ENCODE data around the gene E2F1.

E2F1 gene

DNA sequence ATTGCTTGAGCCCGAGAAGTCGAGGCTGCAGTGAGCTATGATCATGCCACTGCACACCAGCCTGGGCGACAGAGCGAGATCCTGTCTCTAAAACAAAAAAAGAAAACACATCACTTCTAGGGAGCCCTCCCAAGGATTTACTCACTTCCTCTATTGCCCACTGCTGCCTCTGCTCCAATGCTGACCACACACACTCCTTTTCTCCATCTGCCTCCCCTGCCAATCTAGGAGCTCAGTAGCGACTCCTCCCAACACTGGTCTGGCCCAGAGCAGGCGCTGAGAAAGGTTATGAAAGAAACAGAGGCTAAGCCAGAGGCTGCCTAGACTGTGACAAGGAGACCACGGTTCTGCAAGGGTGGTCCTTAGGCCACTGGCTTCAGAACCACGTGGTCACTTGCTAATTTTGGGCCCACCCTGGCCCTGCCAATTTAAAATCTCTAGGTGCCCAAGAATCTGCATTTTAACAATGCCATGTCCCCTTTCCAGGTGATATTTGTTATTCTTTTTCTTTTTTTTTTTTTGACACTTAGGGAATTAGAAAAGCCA lies 1.3 kb upstream of the E2F1 start:
- DNase-seq (ENCODE audit: low spot score): no peak

DNA sequence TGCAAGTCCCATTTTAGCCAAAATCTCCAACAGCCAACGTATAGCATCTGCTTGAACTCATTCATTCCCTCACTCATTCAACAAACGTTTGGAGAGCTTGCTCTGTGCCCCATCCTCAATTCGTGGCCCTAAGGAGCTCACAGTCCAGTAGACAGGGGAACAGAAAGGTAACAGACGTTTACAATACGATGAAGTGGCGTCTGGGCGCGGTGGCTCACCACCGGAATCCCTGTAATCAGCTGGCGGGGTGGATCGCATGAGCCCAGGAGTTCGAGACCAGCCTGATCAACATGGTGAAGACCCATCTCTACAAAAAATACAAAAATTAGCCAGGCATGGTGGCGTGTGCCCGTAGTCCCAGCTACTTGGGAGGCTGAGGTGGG lies 790 bp upstream of the E2F1 start:
- no peak for DNase-seq (ENCODE audit: low spot score)

DNA sequence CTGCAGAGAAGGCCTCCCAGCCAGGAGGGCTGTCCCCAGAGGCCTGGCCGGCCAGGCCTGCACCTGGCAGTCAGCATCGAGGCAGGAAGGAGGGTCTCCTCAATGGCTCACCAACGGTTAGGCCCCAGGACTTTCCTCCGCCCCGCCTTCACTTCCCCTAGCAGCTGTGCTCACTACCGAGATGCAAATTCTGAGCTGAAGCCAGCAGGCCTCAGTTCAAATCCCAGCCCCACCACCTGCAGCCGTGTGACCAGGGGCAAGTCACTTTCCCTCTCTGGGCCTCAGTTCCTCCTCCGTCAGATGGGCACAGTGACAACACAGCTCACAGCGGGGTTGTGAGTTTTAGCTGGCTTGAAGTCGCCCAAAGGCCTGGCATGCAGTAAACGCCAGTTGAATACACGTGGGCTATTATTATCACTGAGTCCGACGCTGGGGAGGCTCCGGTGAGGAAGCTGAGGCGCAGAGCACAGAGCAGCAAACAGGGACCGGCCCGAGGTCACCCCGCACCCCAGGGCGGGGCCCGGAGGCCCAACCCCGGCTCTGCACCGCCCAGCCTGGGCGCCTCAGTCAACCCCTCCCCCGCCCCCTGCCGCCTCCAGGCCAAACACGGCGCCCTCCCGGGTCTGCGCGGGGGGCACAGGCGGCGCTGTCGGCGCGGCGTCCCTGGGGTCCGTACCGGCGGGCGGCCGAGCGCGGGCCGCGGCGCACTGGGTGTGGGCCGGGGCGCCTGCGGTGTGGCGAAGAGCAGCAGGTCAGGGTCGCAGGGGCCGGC lies 671 bp downstream of the E2F1 start:
- no peak for DNase-seq (ENCODE audit: low spot score)

DNA sequence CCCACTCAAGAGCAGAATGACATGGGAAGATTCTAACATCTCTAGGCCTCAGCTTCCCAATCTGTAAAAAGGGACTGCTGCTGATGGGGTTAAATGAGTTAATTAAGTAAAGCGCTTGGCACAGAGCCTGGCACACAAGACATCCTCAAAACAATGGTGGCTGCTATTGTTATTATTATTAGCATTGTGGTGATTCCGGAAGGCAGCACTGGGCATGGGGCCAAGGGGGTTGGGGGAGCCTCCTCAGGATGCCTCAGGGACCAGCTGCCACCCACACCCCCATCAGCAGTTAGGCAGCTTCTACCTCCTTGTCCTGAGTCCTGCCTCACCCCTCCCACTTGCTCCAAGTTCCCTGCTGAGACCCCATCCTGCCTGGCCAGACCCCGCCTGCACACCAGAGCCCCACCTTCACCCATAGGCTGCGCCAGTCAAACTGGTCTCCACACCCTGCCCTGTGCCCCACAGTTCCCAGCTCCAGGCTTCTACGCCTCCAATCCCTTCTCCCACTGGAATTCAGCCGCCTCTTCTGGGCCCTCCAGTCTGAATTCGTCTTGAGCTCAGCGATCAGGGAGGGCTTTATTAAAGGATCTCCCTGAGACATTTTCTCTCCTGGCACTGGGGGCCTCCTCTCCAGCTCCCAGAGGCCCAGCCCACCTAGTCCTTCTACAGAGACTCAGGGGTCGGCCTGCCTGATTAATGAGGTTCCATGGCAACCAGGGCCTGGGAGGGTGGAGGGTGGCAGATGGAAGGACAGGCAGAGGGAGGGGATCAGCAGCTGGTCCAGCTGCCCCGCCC lies 1.5 kb downstream of the E2F1 start:
- DNase-seq (ENCODE audit: low spot score): no peak

DNA sequence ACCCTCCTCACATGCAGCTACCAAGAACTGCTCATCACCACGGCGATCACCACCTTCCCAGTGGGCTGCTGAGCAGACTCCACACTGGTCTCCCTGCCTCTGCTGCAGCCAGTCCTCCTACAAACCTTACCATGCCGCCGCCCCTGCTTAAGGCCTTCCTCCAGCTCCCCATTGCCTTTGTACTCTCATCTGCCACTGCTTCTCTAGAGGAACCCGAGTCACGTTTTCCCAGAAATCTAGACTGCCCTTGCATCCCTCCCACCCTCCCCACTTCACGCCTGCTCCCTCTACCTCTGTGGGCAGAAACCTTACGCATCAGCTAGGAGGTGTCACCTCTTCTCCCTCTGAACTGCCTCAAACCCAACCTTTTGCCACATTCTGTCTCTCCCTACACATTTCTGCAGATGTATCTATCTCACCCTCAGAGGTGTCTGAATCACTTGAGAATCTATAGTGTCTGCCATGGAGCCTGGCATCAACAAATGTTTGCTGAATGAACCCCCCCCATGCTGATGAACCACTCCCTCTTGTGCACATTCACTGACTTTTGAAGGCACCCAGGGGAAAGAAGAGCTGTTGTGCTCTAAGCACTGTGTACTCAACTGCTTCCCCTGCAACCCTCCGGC lies 4.3 kb downstream of the E2F1 start:
- no peak for DNase-seq (ENCODE audit: low spot score)

DNA sequence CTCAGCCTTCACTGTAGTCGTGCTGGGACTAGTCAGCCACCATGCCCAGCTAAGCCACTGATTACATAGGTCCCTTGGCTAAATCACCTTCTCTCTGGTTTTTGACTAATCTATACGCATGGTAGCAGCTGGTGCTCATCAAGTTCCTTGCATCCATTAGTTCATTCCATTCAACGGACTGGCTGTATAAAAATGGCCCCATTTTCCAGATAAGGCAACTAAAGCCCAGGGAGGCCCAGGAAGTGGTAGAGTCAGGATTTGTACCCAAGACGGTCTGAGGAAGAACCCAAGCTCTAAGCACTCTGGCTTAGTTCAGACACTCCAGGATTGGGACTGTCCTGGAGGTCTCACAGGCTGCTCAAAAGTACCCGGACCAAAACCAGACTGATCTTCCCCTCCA lies 4.9 kb downstream of the E2F1 start:
- no peak for DNase-seq (ENCODE audit: low spot score)

DNA sequence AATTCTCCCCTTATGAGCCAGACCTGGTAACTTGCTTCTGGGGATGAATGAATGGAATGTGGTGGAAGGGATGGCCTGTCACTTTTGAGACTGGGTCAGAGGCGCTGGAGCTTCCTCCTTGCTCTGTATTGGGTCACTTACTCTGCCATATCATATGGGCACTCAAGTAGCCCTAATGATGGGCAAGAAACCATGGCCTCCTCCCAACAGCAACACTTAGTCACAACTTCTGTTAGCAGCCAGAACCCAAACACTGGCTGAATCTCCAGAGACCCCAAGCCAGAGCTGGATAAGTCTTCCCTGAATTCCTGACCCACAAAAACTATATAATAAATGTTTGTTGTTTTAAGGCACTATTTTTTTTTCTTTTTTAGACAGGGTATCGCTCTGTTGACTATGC lies 5.5 kb downstream of the E2F1 start:
- DNase-seq (ENCODE audit: low spot score): no peak

DNA sequence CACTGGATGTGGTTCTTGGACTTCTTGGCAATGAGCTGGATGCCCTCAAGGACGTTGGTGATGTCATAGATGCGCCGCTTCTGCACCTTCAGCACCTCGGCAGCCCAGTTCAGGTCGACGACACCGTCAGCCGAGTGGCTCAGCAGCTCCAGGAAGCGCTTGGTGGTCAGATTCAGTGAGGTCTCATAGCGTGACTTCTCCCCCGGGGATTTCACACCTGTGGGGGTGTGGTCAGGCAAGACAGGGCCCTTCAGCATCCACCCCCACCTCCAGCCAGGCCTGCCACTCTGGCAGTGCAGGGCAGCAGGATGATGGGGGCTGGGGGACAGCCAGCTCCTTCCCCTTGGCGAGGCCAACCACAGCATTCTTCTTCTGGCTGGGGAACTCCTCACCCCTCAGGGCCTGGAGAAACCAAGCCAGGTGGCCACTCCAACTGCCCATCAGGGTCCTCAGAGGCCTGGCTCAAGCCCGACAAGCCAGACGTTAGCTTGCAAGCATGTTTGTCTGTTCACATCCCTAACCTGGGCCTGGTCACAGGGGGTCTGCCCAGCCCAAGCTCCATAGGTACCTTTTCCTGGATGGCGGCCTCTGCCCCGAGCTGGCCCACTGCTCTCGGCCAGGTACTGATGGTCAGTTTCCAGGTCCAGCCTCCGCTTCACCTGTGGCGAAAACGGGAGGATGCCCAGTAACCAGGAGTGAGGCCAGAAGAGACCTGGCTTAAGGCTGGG lies 6.3 kb downstream of the E2F1 start:
- DNase-seq (ENCODE audit: low spot score): peak; percentile 62

DNA sequence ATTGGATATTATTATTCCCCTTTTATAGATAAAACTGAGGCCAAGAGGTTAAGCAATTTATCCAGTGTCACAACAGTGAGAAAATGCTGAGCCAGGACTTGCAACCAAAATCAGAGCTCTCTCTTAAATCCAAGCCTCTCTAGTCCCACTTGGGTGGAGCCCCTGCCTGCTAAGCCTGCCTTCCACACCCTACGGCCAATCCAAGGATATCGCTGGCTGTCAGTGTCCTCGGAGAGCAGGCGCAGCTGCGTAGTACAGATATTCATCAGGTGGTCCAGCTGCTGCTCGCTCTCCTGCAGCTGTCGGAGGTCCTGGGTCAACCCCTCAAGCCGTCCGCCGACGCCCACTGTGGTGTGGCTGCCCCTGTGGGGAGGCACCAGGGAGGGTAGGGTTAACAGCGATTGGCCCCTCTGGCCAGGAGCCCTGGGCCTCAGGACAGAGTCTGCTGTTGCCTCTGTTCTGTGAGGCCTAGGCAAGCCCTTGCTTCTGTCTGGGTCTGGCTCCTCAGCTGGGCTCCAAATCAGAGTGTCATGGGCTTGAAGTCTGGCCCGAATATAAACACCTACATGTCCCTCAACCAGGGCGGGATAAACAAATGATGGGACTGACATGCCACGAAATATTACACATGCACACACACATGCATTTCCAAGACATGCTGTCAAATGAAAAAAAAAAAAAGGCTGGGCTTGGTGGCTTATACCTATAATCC lies 8.0 kb downstream of the E2F1 start:
- DNase-seq (ENCODE audit: low spot score): no peak

DNA sequence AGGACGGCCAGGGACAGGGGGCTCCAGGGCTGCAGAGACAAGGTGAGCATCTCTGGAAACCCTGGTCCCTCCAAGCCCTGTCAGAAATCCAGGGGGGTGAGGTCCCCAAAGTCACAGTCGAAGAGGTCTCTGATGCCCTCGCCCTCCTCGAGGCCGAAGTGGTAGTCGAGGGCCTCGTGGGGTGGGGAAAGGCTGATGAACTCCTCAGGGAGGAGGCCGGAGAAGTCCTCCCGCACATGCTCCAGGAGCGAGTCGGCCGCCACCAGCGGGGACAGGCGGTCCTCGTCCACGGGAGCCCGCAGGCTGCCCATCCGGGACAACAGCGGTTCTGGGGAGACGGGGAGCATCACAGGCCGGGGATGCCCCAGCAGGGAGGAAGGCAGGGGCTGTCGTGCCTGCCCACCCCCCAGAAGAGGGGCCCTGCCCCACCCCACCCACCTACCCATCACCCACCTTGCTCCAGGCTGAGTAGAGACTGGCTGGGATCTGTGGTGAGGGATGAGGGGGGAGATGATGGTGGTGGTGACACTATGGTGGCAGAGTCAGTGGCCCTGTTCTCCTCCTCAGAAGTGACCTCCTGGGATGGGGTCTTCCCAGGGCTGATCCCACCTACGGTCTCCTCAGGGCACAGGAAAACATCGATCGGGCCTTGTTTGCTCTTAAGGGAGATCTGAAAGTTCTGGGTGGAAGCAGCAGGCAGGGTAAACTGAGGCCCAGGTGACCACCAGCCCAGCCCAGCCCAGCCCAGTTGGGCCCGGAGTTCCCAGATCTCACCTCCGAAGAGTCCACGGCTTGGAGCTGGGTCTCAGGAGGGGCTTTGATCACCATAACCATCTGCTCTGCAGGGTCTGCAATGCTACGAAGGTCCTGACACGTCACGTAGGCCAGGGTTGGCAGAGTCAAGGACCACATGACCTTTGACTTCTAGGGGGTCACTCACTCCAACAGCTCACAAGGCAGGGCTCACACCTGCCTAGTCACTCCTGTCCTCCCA lies 9.2 kb downstream of the E2F1 start:
- DNase-seq (ENCODE audit: low spot score): no peak

DNA sequence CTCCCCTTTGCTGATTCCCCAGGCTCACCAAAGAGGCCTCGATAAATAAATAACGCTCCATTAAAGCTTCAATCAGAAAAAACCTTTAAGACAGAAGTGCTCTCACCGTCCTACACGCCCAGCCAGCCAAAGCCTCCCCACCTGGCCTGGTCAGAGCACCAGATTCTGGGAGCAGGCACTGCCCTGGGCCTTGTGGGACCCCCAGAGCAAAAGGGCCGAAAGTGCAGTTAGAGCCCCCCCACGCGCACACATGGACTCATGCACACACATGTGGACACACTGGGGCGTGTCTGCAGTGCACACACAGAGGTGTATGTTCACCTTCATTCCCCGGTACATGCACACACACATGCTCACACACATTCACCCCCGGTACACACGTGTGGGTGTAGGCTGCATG lies 10.1 kb downstream of the E2F1 start:
- no peak for DNase-seq (ENCODE audit: low spot score)

DNA sequence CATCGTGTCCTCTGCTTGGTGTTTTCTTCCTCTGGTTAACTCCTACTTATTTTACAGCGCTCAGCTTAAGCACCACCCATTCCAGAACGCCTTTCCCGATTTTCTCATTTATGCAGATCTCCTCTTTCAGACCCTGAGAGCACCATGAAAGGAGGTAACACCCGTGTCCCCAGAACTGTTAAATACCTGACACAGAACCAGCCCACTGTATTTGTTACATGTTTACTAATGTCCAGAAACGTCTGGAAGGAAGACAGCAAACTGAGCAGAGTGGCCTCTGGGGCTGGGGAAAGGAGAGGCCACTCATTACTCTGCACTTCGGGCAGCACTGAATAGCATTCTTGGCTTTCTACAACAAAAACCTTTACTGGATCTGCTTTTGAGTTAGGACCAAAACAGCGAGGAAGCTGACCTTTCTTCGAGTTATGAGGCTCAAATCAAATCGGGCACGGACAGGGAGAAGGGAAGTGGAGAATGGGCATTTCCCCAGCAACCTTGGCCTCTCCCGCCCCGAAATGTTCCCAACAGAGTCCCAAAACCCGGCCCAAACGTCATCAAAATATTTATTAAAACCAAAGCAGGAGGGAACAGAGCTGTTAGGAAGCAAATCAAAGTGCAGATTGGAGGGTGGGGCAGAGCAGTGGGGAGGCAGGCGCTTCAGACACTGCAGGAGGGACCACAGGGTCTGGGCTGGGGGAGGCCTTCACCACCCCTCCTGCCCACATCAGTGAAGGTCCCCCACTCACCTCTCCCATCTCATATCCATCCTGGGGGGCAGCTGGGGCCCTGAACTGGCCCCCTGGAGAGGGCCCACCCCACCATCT lies 10.8 kb downstream of the E2F1 start:
- no peak for DNase-seq (ENCODE audit: low spot score)

DNA sequence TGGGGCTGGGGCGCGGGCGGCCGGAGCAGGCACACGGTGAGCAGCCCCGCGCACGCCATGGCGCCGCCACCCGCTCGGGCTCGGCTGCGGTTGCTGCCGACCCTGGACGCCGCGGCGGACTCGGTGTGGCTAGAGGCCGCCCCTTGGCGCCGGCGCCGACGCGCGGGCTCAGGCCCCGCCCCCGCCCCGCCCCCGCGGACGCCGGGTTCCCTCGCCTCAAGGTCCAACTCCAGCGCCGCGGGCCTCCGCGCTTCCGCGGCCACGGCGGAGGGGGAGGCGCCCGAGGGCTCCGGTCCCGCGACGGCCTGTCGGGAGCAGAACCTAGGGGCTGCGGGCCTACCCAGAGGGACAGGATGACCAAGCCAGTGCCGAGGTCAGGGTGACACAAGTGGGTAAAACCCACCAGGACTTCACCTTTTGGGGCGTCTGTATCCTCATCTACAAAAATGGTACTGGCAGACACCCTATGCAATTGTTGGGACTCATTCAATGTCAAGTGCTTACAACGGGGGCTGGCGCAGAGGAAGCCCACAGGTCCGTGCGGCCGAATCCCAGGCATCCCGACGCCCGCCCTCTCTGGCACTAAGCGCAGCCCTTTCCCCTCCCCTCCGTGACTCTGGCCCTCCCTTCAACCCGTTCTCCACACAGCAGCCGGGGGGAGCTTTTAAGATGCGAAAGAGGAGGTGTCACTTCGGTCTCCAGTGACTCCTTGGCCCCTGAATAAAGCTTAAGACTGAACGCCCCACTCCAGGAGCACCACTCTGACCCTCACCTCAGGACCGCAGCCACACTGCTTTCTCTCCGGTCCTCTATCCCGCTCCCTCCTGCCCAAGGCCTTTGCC lies 11.7 kb downstream of the E2F1 start, which contains the start of gene NECAB3:
Gene NECAB3, minus strand, starts transcription at position 135 of the 842 bp plus-strand sequence. Its CDS starts 76 bp downstream, at position 59.
- peak; percentile 43 for DNase-seq (ENCODE audit: low spot score)

DNA sequence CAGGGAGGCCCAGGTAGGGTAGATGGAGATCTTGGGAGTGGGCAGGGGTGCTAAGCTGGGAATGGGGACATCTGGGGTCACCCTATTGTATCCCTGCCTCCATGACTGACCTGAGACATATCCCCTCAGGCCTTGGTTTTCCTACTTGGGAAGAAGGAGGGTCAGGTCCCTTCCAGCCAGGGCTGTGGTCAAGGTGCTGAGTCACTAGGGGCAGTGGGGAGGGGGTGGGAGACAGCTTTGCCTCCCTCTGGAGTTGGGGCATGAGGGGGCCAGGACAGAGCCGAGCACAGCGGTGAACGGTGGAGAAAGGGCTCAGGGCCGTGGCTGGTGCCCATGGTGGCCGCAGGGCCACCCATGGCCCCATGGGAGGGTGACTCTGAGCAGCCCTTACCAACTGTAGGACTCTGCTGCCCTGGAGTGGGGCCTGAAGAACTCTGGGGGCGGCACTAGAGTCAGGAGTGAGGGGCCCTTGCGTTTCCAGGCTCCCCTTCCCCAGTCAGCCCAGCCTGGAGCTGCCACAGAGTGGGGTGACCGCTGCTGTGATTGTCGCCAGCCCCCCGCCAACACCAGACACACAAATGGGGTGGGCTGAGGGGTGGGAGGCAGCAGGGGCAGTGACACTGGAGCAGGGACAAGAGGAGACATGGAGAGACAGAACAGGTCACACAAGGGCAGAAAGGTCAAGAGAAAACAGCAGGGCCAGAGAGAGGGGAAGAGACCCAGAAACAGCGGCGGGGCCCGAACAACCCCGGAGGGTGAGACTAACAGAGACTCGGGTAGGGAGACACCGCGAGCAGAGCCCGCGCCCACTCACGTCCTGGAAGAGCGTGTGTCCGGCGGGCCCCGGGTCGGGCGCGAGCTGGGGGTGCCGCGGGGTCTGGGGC lies 12.5 kb downstream of the E2F1 start:
- no peak for DNase-seq (ENCODE audit: low spot score)

DNA sequence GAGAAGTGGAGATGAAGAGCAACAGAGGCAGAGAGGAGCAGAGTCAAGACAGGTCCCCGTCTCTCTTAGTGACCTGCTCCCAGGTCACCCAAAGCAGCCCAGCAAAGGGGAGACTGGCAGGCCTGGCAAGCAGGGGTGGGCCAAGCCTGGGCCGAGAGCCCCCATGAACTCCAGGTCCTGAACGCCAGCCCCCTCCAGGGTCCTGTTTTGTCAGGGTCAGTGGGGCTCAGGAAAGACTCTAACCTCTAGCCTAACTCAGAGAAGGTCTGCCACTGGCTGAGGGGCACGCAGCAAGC lies 13.1 kb downstream of the E2F1 start:
- DNase-seq (ENCODE audit: low spot score): no peak

DNA sequence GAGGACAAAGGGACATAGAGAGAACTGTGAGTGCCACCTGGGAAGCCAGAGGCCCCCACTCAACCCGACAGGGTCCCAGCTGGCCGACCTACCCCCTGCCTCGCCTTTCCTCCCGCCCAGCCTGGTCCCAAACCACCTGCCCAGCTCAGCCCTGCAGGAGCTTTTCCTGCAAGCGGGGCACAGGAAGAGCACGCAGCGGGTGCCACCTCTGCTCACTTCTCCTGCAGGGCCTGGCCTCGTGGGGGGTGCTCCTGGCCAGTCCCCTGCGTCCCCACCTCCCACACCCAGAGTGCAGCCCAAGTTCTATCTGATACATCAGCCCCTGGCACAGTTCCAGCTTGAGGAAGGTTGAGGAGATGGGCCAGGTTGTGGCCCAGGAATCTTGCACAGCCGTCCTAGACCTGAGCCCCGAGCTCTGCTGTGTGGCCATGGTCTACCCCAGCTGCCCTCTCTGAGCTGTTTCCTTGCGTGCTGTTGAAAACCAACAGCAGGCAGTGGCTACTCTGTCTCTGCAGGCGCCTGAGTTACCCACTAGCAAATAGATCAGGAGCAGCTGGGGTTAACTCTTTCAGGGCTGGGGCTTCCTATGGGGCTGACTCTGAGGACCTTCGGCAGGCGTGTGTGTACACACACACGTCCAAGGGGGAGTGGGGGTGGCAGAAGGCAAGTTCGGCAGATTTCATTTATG lies 13.6 kb downstream of the E2F1 start:
- DNase-seq (ENCODE audit: low spot score): no peak

All from CD4-positive, alpha-beta T cell treated with Interleukin-6 at 100 ng/mL for 8 hours (primary cell).